HCT116 (cell line): Measurements from ENCODE around the gene PLAGL1. TPM values are rescaled to one million over a fixed set of nuclear protein-coding genes. Genes with fewer than 3 reads are reported as not detected.

Source experiments
- ATAC-seq: fragments of 200-7000 bp; cut with Tn5 transposase; 2 replicates; pipeline ENCODE4 v1.9.1; 2020; ENCODE audit warnings: mild to moderate bottlenecking, moderate library complexity
- BruUV-seq: library from RNA; stranded (reverse); fragments of 400-500 nt; replicated peaks from 2 replicates; lab custom pipeline; 2021; lab: Mats Ljungman, UMichigan
- CTCF ChIA-PET: fragments of 300-600 bp; sonication (Branson Sonifier 250); formaldehyde crosslinking; loops from one replicate; lab custom pipeline; 2021; ENCODE audit warnings: antibody characterized with exemption; lab: Charles Lee
- POLR2A ChIA-PET: fragments of 300-600, 350-600 bp; sonication (Branson Sonifier 250); formaldehyde crosslinking; loops from one replicate; lab custom pipeline; 2021; ENCODE audit warnings: antibody characterized with exemption; lab: Charles Lee
- RAD21 ChIA-PET, 2 experiments: fragments of 300-600 bp; sonication (Branson Sonifier 250); formaldehyde crosslinking; loops; one replicate each; lab custom pipeline; 2023; ENCODE audit warnings: low total read pairs in 2 of 2; ENCODE audit not compliant: uncharacterized antibody in 2 of 2, unreplicated experiment in 2 of 2, low non-redundant PET in 1 of 2; lab: Charles Lee
- DNase-seq: peaks from one replicate; pipeline ENCODE4 v3.0.0-alpha.2; 2010; ENCODE audit warnings: low read depth, low spot score
- H2AFZ ChIP-seq: fragments of 200-600 bp; shearing (Covaris generic), sonication (generic); 2 replicates; pipeline ENCODE4 v1.6.1; 2017; ENCODE audit warnings: low read depth, mixed run types, mixed read lengths, antibody characterized with exemption, low read length; ENCODE audit not compliant: poor library complexity, severe bottlenecking
- H3K27ac ChIP-seq: 2 replicates; pipeline ENCODE4 v1.5.1; 2012; ENCODE audit warnings: low read depth, low read length
- H3K27me3 ChIP-seq: fragments of 200-600 bp; sonication (generic); 2 replicates; pipeline ENCODE4 v1.6.1; 2016; ENCODE audit warnings: mixed run types, low read length, mixed read lengths; ENCODE audit not compliant: insufficient read depth
- H3K36me3 ChIP-seq, 2 experiments: fragments of 200-500 bp in 1 of 2; fragments of 200-600 bp in 1 of 2; sonication (Bioruptor generic) in 1 of 2; sonication (generic) in 1 of 2; 2 replicates each; pipeline versions ENCODE4 v1.5.1 to v1.6.1; 2014 to 2016; ENCODE audit warnings: low read length in 2 of 2, inconsistent platforms in 1 of 2, mixed read lengths in 1 of 2, mixed run types in 1 of 2; ENCODE audit not compliant: insufficient read depth in 2 of 2, control insufficient read depth in 1 of 2
- H3K4me1 ChIP-seq, 2 experiments: fragments of 200-600 bp in 1 of 2; sonication (generic) in 1 of 2; 2 replicates each; pipeline versions ENCODE4 v1.5.1 to v1.6.1; 2012 to 2017; ENCODE audit warnings: low read length in 2 of 2, inconsistent platforms in 1 of 2, mild to moderate bottlenecking in 1 of 2, mixed read lengths in 1 of 2, mixed run types in 1 of 2, moderate library complexity in 1 of 2; ENCODE audit not compliant: insufficient read depth in 2 of 2, control insufficient read depth in 1 of 2
- H3K4me2 ChIP-seq: fragments of 200-600 bp; sonication (generic); 2 replicates; pipeline ENCODE4 v1.6.1; 2017; ENCODE audit warnings: mixed run types, low read length, mixed read lengths
- H3K4me3 ChIP-seq, 2 experiments: fragments of 200-600 bp in 1 of 2; sonication (generic) in 1 of 2; replicated peaks in 1 of 2; 2 replicates each; pipeline ENCODE4 v1.5.1; 2011 to 2016; ENCODE audit warnings: low read length in 2 of 2, control low read depth in 1 of 2, low read depth in 1 of 2, mild to moderate bottlenecking in 1 of 2, mixed read lengths in 1 of 2, mixed run types in 1 of 2
- H3K79me2 ChIP-seq: fragments of 200-600 bp; sonication (generic); 2 replicates; pipeline ENCODE4 v1.6.1; 2017; ENCODE audit warnings: mild to moderate bottlenecking, mixed run types, low read length, moderate library complexity, mixed read lengths; ENCODE audit not compliant: insufficient read depth
- H3K9ac ChIP-seq: fragments of 200-600 bp; sonication (generic); 2 replicates; pipeline ENCODE4 v1.6.1; 2016; ENCODE audit warnings: low read length, mixed read lengths
- H3K9me2 ChIP-seq: fragments of 200-600 bp; sonication (generic), shearing (Covaris generic); 2 replicates; pipeline ENCODE4 v1.6.1; 2017; ENCODE audit warnings: mixed run types, mild to moderate bottlenecking, moderate library complexity; ENCODE audit not compliant: insufficient read depth
- H3K9me3 ChIP-seq, 2 experiments: fragments of 200-500 bp in 1 of 2; fragments of 200-600 bp in 1 of 2; sonication (Bioruptor generic) in 1 of 2; sonication (generic) in 1 of 2; 2 replicates each; pipeline ENCODE4 v1.6.1; 2014 to 2017; ENCODE audit warnings: low read length in 2 of 2, mixed read lengths in 2 of 2, inconsistent platforms in 1 of 2, low read depth in 1 of 2, mild to moderate bottlenecking in 1 of 2, mixed run types in 1 of 2, moderate library complexity in 1 of 2; ENCODE audit not compliant: control insufficient read depth in 1 of 2, insufficient read depth in 1 of 2
- H4K20me1 ChIP-seq: fragments of 200-600 bp; sonication (generic), shearing (Covaris generic); 2 replicates; pipeline ENCODE4 v1.6.1; 2017; ENCODE audit warnings: mixed run types, mild to moderate bottlenecking, moderate library complexity; ENCODE audit not compliant: insufficient read depth
- ATF3 ChIP-seq: IDR thresholded peaks from 2 replicates; pipeline ENCODE4 v1.6.1; 2012
- CBX3 ChIP-seq: IDR thresholded peaks from 2 replicates; pipeline ENCODE4 v1.6.1; 2012; ENCODE audit warnings: low read depth
- CEBPB ChIP-seq: IDR thresholded peaks from 2 replicates; pipeline ENCODE4 v1.6.1; 2012; ENCODE audit warnings: low read depth
- EGR1 ChIP-seq: IDR thresholded peaks from 2 replicates; pipeline ENCODE4 v1.6.1; 2012; ENCODE audit warnings: low read depth
- EZH2 ChIP-seq: fragments of 200-600 bp; sonication (generic); IDR thresholded peaks from 2 replicates; pipeline ENCODE4 v1.6.1; 2017; ENCODE audit warnings: antibody characterized with exemption, mixed run types
- EZH2phosphoT487 ChIP-seq: fragments of 200-600 bp; IDR thresholded peaks from 2 replicates; pipeline ENCODE4 v1.6.1; 2018; ENCODE audit warnings: antibody characterized with exemption, borderline replicate concordance
- POLR2AphosphoS5 ChIP-seq: IDR thresholded peaks from 2 replicates; pipeline ENCODE4 v1.6.1; 2011; ENCODE audit warnings: mild to moderate bottlenecking, low read depth, low read length, moderate library complexity
- RAD21 ChIP-seq: IDR thresholded peaks from 2 replicates; pipeline ENCODE4 v1.6.1; 2012; ENCODE audit warnings: low read depth, mild to moderate bottlenecking
- SIN3A ChIP-seq: IDR thresholded peaks from 2 replicates; pipeline ENCODE4 v1.6.1; 2012; ENCODE audit warnings: low read depth
- YY1 ChIP-seq: IDR thresholded peaks from 2 replicates; pipeline ENCODE4 v1.6.1; 2011; ENCODE audit warnings: low read length, low read depth, moderate library complexity, mild to moderate bottlenecking; ENCODE audit not compliant: insufficient replicate concordance; ENCODE audit errors: extremely low read depth
- ZNF274 ChIP-seq: fragments of 200-500 bp; sonication (Bioruptor generic); IDR thresholded peaks from 2 replicates; pipeline ENCODE4 v1.6.1; 2014; ENCODE audit warnings: mild to moderate bottlenecking, low read depth, low read length, inconsistent platforms
- intact Hi-C: fragments of 100-400 bp; cut with micrococcal nuclease; formaldehyde crosslinking; loops from 2 replicates; pipeline ENCODE4 v1.10.0; 2022
- total RNA-seq: library from RNA; stranded (reverse); gene quantifications from one replicate; pipeline ENCODE4 v1.2.1, GENCODE V29; 2021; ENCODE audit not compliant: unreplicated experiment
- TF ChIP-seq, protein P1 (sequence below): IDR thresholded peaks from 2 replicates; pipeline ENCODE4 v1.6.1; 2012; ENCODE audit warnings: low read depth

PLAGL1 gene
- total RNA-seq, 1 experiment from 2014 or later = 35.6 TPM

- H2AFZ ChIP-seq = no peak overlapping the region
- no peaks in the 10 kb centered on the region for H3K4me1 ChIP-seq
- ChIA-PET POLR2A (no interaction called here), CTCF (interaction anchor here (1.7 kb wide), 1 partner anchor 386 kb away, joined by 4 read pairs; no protein-coding TSS in a partner anchor), RAD21 (no interaction called here)
- H3K79me2 ChIP-seq = no peaks in the 10 kb centered on the region
- H3K4me3 ChIP-seq = no peak overlapping the region
- H3K36me3 ChIP-seq = no peaks in the 10 kb centered on the region
- no TSS peak for BruUV-seq
- DNase-seq (no peak), ATAC-seq (no peak)
- H3K4me2 ChIP-seq = no peak overlapping the region
- intact Hi-C loops = no loop called here
- H3K27ac ChIP-seq = no peak overlapping the region
- H3K27me3 ChIP-seq = no peaks in the 10 kb centered on the region
- no peak for TF ChIP-seq POLR2AphosphoS5
- no peaks in the 10 kb centered on the region for H3K9me3 ChIP-seq
- H3K9ac ChIP-seq = no peak overlapping the region
- H4K20me1 ChIP-seq = no peaks in the 10 kb centered on the region
- H3K9me2 ChIP-seq = no peaks in the 10 kb centered on the region
Observed at GRCh38 chr6:143961066-143961465, 47.0 kb downstream of the PLAGL1 start.

DNA sequence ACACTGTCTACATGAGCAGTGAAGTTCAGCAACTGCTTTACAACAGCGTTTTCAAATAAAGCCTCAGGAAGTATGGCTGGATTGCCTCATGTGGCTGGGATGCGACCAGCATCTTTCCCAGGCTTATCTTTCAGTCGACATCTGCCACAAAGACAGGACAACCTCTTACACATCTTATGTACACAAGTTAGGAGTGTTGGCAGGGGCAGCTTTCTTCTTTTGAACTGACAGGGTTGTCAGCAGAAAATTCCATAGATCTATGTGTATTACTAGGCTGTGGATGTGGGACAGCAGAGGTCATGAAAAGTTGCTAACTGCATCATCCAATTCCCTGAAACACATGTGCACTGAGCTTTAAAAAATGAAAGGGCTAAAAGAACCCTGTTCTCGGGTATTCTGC, 48.1 kb downstream of the PLAGL1 start:
- H3K4me3 ChIP-seq = no peak overlapping the region
- CTCF ChIA-PET = interaction anchor here (2.7 kb wide), 1 partner anchor 20 kb away, joined by 10 read pairs; no protein-coding TSS in a partner anchor

More for the DNA sequence above, 48.1 kb downstream of the PLAGL1 start:
- DNase-seq (no peak), ATAC-seq (no peak)
- Histone ChIP-seq H3K4me2 (no peak overlapping the region), H3K79me2 (no peaks in the 10 kb centered on the region), H3K27ac (no peak overlapping the region), H3K9ac (no peak overlapping the region), H2AFZ (no peak overlapping the region), H3K27me3 (no peaks in the 10 kb centered on the region), H3K4me1 (no peaks in the 10 kb centered on the region), H3K9me3 (no peaks in the 10 kb centered on the region), H3K36me3 (no peaks in the 10 kb centered on the region), H4K20me1 (no peaks in the 10 kb centered on the region), H3K9me2 (no peaks in the 10 kb centered on the region)
- no peak for TF ChIP-seq ATF3
- no peak for TF ChIP-seq EGR1
- no peak for TF ChIP-seq ZNF274
- no peak for TF ChIP-seq CEBPB
- no peak for TF ChIP-seq CBX3
- TF ChIP-seq RAD21 = no peak
- TF ChIP-seq EZH2 = no peak
- TF ChIP-seq SIN3A = no peak
- TF ChIP-seq, protein P1, sequence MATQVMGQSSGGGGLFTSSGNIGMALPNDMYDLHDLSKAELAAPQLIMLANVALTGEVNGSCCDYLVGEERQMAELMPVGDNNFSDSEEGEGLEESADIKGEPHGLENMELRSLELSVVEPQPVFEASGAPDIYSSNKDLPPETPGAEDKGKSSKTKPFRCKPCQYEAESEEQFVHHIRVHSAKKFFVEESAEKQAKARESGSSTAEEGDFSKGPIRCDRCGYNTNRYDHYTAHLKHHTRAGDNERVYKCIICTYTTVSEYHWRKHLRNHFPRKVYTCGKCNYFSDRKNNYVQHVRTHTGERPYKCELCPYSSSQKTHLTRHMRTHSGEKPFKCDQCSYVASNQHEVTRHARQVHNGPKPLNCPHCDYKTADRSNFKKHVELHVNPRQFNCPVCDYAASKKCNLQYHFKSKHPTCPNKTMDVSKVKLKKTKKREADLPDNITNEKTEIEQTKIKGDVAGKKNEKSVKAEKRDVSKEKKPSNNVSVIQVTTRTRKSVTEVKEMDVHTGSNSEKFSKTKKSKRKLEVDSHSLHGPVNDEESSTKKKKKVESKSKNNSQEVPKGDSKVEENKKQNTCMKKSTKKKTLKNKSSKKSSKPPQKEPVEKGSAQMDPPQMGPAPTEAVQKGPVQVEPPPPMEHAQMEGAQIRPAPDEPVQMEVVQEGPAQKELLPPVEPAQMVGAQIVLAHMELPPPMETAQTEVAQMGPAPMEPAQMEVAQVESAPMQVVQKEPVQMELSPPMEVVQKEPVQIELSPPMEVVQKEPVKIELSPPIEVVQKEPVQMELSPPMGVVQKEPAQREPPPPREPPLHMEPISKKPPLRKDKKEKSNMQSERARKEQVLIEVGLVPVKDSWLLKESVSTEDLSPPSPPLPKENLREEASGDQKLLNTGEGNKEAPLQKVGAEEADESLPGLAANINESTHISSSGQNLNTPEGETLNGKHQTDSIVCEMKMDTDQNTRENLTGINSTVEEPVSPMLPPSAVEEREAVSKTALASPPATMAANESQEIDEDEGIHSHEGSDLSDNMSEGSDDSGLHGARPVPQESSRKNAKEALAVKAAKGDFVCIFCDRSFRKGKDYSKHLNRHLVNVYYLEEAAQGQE = no peak
- TF ChIP-seq YY1 = no peak
- no peak for TF ChIP-seq EZH2phosphoT487
- BruUV-seq = no TSS peak
- intact Hi-C loops = no loop called here
- RAD21 ChIA-PET = no interaction called here
- POLR2A ChIA-PET = no interaction called here
